GM18873 (cell line): ENCODE measurements around the gene NECTIN1.

Experiments
- ATAC-seq: cut with Tn5 transposase; IDR thresholded peaks from one replicate; pipeline ENCODE4 v1.9.1; 2021; ENCODE audit warnings: mild to moderate bottlenecking, moderate library complexity, moderate number of reproducible peaks; ENCODE audit not compliant: unreplicated experiment, low FRiP score

The NECTIN1 gene

GRCh38 chr11:119696378-119697222, 32.4 kb downstream of the NECTIN1 start:
- ATAC-seq: no peak

- no peak for ATAC-seq
These were observed 34.7 kb downstream of the NECTIN1 start for GRCh38 chr11:119694334-119694733.

- no peak for ATAC-seq
These were observed 35.7 kb downstream of the NECTIN1 start for GRCh38 chr11:119693253-119693815.

- no peak for ATAC-seq
These were observed 36.5 kb downstream of the NECTIN1 start for GRCh38 chr11:119692540-119692820.

- ATAC-seq: no peak
These were observed 37.1 kb downstream of the NECTIN1 start for GRCh38 chr11:119691701-119692539.

- no peak for ATAC-seq
These were observed 37.9 kb downstream of the NECTIN1 start for GRCh38 chr11:119691020-119691666.

GRCh38 chr11:119689302-119689701, 39.7 kb downstream of the NECTIN1 start:
- ATAC-seq: no peak

GRCh38 chr11:119688356-119688755, 40.6 kb downstream of the NECTIN1 start:
- ATAC-seq: no peak

- no peak for ATAC-seq
These were observed 41.5 kb downstream of the NECTIN1 start for GRCh38 chr11:119687373-119688046.

GRCh38 chr11:119686177-119686882, 42.7 kb downstream of the NECTIN1 start:
- ATAC-seq: no peak

GRCh38 chr11:119685111-119685746, 43.8 kb downstream of the NECTIN1 start:
- no peak for ATAC-seq

- no peak for ATAC-seq
These were observed 44.5 kb downstream of the NECTIN1 start for GRCh38 chr11:119684361-119685110.

- ATAC-seq: no peak
These were observed 45.2 kb downstream of the NECTIN1 start for GRCh38 chr11:119683783-119684182.

GRCh38 chr11:119681361-119681910, 47.6 kb downstream of the NECTIN1 start:
- ATAC-seq: no peak

- no peak for ATAC-seq
These were observed 48.2 kb downstream of the NECTIN1 start for GRCh38 chr11:119680541-119681360.

GRCh38 chr11:119679346-119679745, 49.7 kb downstream of the NECTIN1 start:
- no peak for ATAC-seq

GRCh38 chr11:119678351-119678750, 50.6 kb downstream of the NECTIN1 start:
- ATAC-seq: no peak
